MCF 10A (cell line): ENCODE results near the gene MRPS22. TPM values are rescaled to one million over a fixed set of nuclear protein-coding genes. Genes with fewer than 3 reads are reported as not detected.
A peak's percentile ranks its signal among the peaks of the same experiment; 100 is the strongest.

Experiments
- BruUV-seq: library from RNA; stranded (reverse); fragments of 400-500 nt; replicated peaks from 2 replicates; lab custom pipeline; 2021; lab: Mats Ljungman, UMichigan
- CTCF ChIA-PET: fragments of 300-600 bp; sonication (Branson Sonifier 250); formaldehyde crosslinking; extraction: SDS; loops from one replicate; lab custom pipeline; 2021; ENCODE audit warnings: antibody characterized with exemption, inconsistent platforms; lab: Yijun Ruan, JAX
- POLR2A ChIA-PET: fragments of 300-600, 350-650 bp; sonication (Branson Sonifier 250); formaldehyde crosslinking; extraction: SDS; loops from one replicate; lab custom pipeline; 2020; ENCODE audit warnings: antibody characterized with exemption, inconsistent platforms; lab: Yijun Ruan, JAX
- DNase-seq: peaks from one replicate; pipeline ENCODE4 v3.0.0-alpha.2; 2018; ENCODE audit not compliant: unreplicated experiment
- H3K27ac Mint-ChIP-seq: one replicate; pipeline ENCODE4 v1.8.0; 2022; ENCODE audit warnings: mild to moderate bottlenecking, low read depth, mixed read lengths; ENCODE audit not compliant: unreplicated experiment
- H3K27me3 Mint-ChIP-seq: one replicate; pipeline ENCODE4 v1.8.0; 2022; ENCODE audit warnings: mixed read lengths; ENCODE audit not compliant: insufficient read depth, unreplicated experiment
- H3K36me3 Mint-ChIP-seq: one replicate; pipeline ENCODE4 v1.8.0; 2022; ENCODE audit warnings: mild to moderate bottlenecking, moderate library complexity, mixed read lengths; ENCODE audit not compliant: insufficient read depth, unreplicated experiment
- H3K4me1 Mint-ChIP-seq: one replicate; pipeline ENCODE4 v1.8.0; 2022; ENCODE audit warnings: mixed read lengths; ENCODE audit not compliant: insufficient read depth, unreplicated experiment
- H3K4me3 Mint-ChIP-seq: one replicate; pipeline ENCODE4 v1.8.0; 2022; ENCODE audit warnings: mild to moderate bottlenecking, moderate library complexity, mixed read lengths; ENCODE audit not compliant: unreplicated experiment
- H3K9me3 Mint-ChIP-seq: one replicate; pipeline ENCODE4 v1.8.0; 2022; ENCODE audit warnings: mixed read lengths; ENCODE audit not compliant: unreplicated experiment
- intact Hi-C: fragments of 100-400 bp; cut with micrococcal nuclease; formaldehyde crosslinking; loops from 2 replicates; pipeline ENCODE4 v1.14.1; 2022
- total RNA-seq: library from RNA; stranded (reverse); gene quantifications from 2 replicates; pipeline ENCODE4 v1.2.3, GENCODE V29; 2022
- TF ChIP-seq, protein P1 (sequence below): fragments of 200-600 bp; IDR thresholded peaks from one replicate; pipeline ENCODE4 v1.8.0; 2022; ENCODE audit warnings: antibody characterized with exemption, mild to moderate bottlenecking; ENCODE audit not compliant: unreplicated experiment

The MRPS22 gene
- total RNA-seq, 1 experiment from 2014 or later: 65.0 TPM

DNA sequence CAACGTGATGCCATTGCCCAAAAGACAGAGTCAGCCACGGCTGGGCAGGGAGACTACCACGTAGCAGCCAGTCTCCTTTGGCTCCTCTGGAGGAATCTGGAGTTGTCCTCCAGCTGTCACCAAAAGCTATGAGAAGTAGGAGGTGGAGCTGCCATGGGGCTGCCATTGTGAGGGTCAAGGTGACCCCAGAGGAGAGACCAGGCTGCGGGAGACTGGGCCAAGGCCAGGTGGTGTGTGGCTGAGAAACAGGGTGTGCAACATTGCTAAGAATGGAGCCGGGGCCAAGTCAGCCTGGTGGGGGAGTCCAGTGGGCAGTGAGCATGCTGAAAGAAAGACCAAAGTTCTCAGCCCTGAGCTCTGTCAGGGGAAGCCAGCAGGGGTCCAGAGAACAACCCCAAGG lies 29.9 kb upstream of the MRPS22 start:
- H3K4me1 Mint-ChIP-seq: peaks cover 57% of the 10 kb centered on the region
- no peaks in the 10 kb centered on the region for H3K36me3 Mint-ChIP-seq
- no TSS peak for BruUV-seq
- ChIA-PET CTCF (interaction anchor here (1.2 to 8.4 kb wide), 2 partner anchors 15 to 203 kb away, joined by 5 to 73 read pairs; no protein-coding TSS in a partner anchor), POLR2A (interaction anchor here (0.9 kb wide), 1 partner anchor 9 kb away, joined by 3 read pairs; no protein-coding TSS in a partner anchor)
- H3K27ac Mint-ChIP-seq: no peak overlapping the region
- intact Hi-C loops: no loop called here
- no peaks in the 10 kb centered on the region for H3K27me3 Mint-ChIP-seq
- TF ChIP-seq, protein P1, sequence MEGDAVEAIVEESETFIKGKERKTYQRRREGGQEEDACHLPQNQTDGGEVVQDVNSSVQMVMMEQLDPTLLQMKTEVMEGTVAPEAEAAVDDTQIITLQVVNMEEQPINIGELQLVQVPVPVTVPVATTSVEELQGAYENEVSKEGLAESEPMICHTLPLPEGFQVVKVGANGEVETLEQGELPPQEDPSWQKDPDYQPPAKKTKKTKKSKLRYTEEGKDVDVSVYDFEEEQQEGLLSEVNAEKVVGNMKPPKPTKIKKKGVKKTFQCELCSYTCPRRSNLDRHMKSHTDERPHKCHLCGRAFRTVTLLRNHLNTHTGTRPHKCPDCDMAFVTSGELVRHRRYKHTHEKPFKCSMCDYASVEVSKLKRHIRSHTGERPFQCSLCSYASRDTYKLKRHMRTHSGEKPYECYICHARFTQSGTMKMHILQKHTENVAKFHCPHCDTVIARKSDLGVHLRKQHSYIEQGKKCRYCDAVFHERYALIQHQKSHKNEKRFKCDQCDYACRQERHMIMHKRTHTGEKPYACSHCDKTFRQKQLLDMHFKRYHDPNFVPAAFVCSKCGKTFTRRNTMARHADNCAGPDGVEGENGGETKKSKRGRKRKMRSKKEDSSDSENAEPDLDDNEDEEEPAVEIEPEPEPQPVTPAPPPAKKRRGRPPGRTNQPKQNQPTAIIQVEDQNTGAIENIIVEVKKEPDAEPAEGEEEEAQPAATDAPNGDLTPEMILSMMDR: no peak
- no peak for DNase-seq
- no peaks in the 10 kb centered on the region for H3K9me3 Mint-ChIP-seq
- H3K4me3 Mint-ChIP-seq: no peak overlapping the region

- Mint-ChIP-seq H3K4me3 (no peak overlapping the region), H3K36me3 (no peaks in the 10 kb centered on the region), H3K4me1 (peaks cover 31% of the 10 kb centered on the region), H3K9me3 (no peaks in the 10 kb centered on the region), H3K27me3 (no peaks in the 10 kb centered on the region), H3K27ac (no peak overlapping the region)
- TF ChIP-seq, protein P1: no peak
- DNase-seq: no peak
- BruUV-seq: no TSS peak
- intact Hi-C loops: loop anchor here (1.0 kb wide), 1 partner anchor 15 kb away; no protein-coding TSS in a partner anchor
- CTCF ChIA-PET: interaction anchor here (0.6 to 8.4 kb wide), 6 partner anchors 9 to 381 kb away, joined by 3 to 73 read pairs (median 5); no protein-coding TSS in a partner anchor
- POLR2A ChIA-PET: interaction anchor here (1.0 to 1.5 kb wide), 3 partner anchors 15 to 390 kb away, joined by 3 to 4 read pairs (median 4); no protein-coding TSS in a partner anchor
These were observed 26.6 kb upstream of the MRPS22 start for GRCh38 chr3:139317215-139317614.

DNA sequence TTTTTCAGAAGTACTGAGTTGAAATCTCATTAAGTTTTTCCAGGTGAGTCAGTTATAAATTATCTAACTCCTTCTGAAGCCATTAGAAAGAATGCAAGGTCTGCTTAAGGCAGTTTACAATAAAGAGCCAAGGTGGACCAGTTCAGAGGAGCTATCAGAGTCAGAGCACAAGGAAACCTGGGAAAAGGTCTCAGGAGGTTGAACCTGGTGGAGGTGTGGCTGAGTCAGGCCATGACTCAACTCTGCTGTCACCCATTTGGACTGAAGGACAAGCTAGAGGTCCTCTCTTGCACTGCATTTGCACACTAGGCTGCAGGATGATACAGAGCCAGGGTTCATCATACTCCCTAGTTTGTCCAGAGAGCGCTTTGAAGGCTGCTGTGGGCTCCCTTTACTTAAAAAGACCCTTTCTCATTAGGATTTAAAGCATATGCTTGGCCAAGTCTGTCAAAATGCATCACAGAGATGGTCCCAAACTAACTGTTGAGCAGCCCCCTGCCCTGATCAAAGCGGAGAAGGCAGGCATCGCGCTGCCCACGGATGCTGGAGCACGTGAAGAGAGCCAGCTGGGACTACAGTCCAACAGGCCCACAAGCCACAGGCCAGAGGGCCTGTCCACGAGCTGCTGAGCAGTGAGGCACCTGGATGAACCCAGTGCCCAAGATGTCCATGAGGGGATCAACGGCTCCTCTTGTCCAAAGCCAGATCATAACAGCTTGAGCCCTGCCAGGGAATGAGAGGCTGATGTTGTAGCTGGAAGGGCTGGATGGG lies 26.0 kb upstream of the MRPS22 start:
- ChIA-PET POLR2A (interaction anchor here (0.9 to 1.5 kb wide), 4 partner anchors 15 to 390 kb away, joined by 3 to 4 read pairs (median 4); no protein-coding TSS in a partner anchor), CTCF (interaction anchor here (0.6 to 8.4 kb wide), 9 partner anchors 9 to 395 kb away, joined by 3 to 73 read pairs (median 6); no protein-coding TSS in a partner anchor)
- BruUV-seq: no TSS peak
- TF ChIP-seq, protein P1: no peak
- intact Hi-C loops: loop anchor here (1.0 kb wide), 1 partner anchor 16 kb away; no protein-coding TSS in a partner anchor
- no peaks in the 10 kb centered on the region for H3K27me3 Mint-ChIP-seq
- H3K4me3 Mint-ChIP-seq: no peak overlapping the region
- H3K27ac Mint-ChIP-seq: no peak overlapping the region
- no peaks in the 10 kb centered on the region for H3K36me3 Mint-ChIP-seq
- peaks cover 25% of the 10 kb centered on the region for H3K4me1 Mint-ChIP-seq
- H3K9me3 Mint-ChIP-seq: no peaks in the 10 kb centered on the region
- DNase-seq: peak; percentile 57

DNA sequence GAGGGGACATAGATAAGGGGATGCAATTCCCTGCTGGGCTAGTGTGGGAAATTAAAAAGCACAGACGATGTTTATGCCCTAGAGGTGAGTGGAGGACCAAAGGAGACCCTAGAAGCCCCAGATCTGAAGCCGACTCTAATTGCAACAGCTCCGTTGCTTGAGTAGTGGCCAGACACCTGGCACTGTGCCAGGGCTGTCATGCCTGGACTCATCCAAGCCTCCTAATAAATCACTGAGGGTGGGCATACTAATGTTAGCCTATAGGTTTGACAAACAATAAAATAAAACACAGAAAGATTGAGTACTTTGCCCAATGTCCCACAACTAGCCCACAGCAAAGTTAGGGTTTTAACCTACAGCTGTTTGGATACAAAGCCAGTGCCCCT lies 25.4 kb upstream of the MRPS22 start:
- no peaks in the 10 kb centered on the region for H3K9me3 Mint-ChIP-seq
- intact Hi-C loops: no loop called here
- no peaks in the 10 kb centered on the region for H3K27me3 Mint-ChIP-seq
- CTCF ChIA-PET: interaction anchor here (0.8 to 8.4 kb wide), 12 partner anchors 8 to 900 kb away, joined by 3 to 73 read pairs (median 6); no protein-coding TSS in a partner anchor
- TF ChIP-seq, protein P1: no peak
- peaks cover 19% of the 10 kb centered on the region for H3K4me1 Mint-ChIP-seq
- no peak overlapping the region for H3K4me3 Mint-ChIP-seq
- peak overlapping the region; percentile 61 for H3K27ac Mint-ChIP-seq
- no TSS peak for BruUV-seq
- peak; percentile 72 for DNase-seq
- POLR2A ChIA-PET: interaction anchor here (0.6 to 1.4 kb wide), 3 partner anchors 187 to 946 kb away, joined by 3 to 4 read pairs (median 3); no protein-coding TSS in a partner anchor
- H3K36me3 Mint-ChIP-seq: no peaks in the 10 kb centered on the region
